Glutamatergic neuron (in vitro differentiated cells): Measurements from ENCODE around the gene TCERG1L. TPM values are rescaled to one million over a fixed set of nuclear protein-coding genes. Genes with fewer than 3 reads are reported as not detected.

ENCODE experiments used
- DNase-seq: peaks from one replicate; pipeline ENCODE4 v3.0.0; 2022
- H3K27ac Mint-ChIP-seq: one replicate; pipeline ENCODE4 v1.8.0; 2020; ENCODE audit warnings: mild to moderate bottlenecking, mixed read lengths, inconsistent platforms; ENCODE audit not compliant: unreplicated experiment
- H3K27me3 Mint-ChIP-seq: one replicate; pipeline ENCODE4 v1.8.0; 2020; ENCODE audit warnings: mild to moderate bottlenecking, moderate library complexity, mixed read lengths, inconsistent platforms; ENCODE audit not compliant: unreplicated experiment
- H3K36me3 Mint-ChIP-seq: one replicate; pipeline ENCODE4 v1.8.0; 2020; ENCODE audit warnings: mild to moderate bottlenecking, mixed read lengths, inconsistent platforms; ENCODE audit not compliant: unreplicated experiment
- H3K4me1 Mint-ChIP-seq: one replicate; pipeline ENCODE4 v1.8.0; 2020; ENCODE audit warnings: mild to moderate bottlenecking, low read depth, mixed read lengths, inconsistent platforms; ENCODE audit not compliant: unreplicated experiment
- H3K4me3 Mint-ChIP-seq: one replicate; pipeline ENCODE4 v1.8.0; 2020; ENCODE audit warnings: mild to moderate bottlenecking, mixed read lengths, inconsistent platforms; ENCODE audit not compliant: unreplicated experiment
- H3K9me3 Mint-ChIP-seq: one replicate; pipeline ENCODE4 v1.8.0; 2020; ENCODE audit warnings: mild to moderate bottlenecking, moderate library complexity, mixed read lengths, inconsistent platforms; ENCODE audit not compliant: unreplicated experiment
- CTCF ChIP-seq: fragments of 200-600 bp; sonication (generic); IDR thresholded peaks from one replicate; pipeline ENCODE4 v1.5.0; 2021; ENCODE audit not compliant: partially characterized antibody, unreplicated experiment
- total RNA-seq: library from RNA; stranded (reverse); fragmentation: NEBNext Ultra II Directional; extraction: Animal tissue kit (Norgen Biotek cat#: 25700); gene quantifications from one replicate; pipeline ENCODE4 v1.2.1, GENCODE V29; 2021; ENCODE audit not compliant: unreplicated experiment

The TCERG1L gene
- total RNA-seq, 1 donor from 2014 or later, result 2.2 TPM

DNA sequence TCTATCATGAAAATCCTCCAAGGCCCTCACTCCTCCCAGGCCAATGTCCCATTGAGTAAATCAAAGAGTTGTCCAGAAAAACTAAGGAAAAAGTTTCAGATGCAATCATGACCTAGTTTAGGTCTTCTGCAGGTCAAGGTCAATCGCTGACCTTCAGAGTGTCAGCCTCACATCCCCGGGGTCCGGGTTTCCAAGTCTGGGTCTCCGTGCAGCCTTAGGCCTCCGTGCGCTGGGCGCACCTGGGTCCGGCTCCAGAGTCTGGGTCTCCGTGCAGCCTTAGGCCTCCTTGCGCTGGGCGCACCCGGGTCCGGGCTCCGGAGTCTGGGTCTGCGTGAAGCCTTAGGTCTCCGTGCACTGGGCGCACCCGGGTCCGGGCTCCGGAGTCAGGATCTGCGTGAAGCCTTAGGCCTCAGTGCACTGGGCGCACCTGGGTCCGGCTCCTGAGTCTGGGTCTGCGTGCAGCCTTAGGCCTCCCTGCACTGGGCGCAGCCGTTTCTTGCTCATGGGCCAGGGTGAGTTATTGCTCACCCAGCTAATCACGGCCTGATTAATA is 236.2 kb downstream of the TCERG1L start:
- Mint-ChIP-seq H3K9me3 (peaks cover 6% of the 10 kb centered on the region), H3K27ac (no peak overlapping the region), H3K36me3 (no peaks in the 10 kb centered on the region), H3K4me1 (peaks cover 3% of the 10 kb centered on the region), H3K27me3 (peaks cover 8% of the 10 kb centered on the region), H3K4me3 (no peak overlapping the region)
- TF ChIP-seq CTCF, result no peak
- no peak for DNase-seq

- Mint-ChIP-seq H3K36me3 (no peaks in the 10 kb centered on the region), H3K4me3 (no peak overlapping the region), H3K4me1 (no peaks in the 10 kb centered on the region), H3K9me3 (peaks cover 4% of the 10 kb centered on the region), H3K27me3 (peaks cover 3% of the 10 kb centered on the region), H3K27ac (no peak overlapping the region)
- no peak for TF ChIP-seq CTCF
- DNase-seq, result no peak
Observed at GRCh38 chr10:131074682-131075081, 236.8 kb downstream of the TCERG1L start.

DNA sequence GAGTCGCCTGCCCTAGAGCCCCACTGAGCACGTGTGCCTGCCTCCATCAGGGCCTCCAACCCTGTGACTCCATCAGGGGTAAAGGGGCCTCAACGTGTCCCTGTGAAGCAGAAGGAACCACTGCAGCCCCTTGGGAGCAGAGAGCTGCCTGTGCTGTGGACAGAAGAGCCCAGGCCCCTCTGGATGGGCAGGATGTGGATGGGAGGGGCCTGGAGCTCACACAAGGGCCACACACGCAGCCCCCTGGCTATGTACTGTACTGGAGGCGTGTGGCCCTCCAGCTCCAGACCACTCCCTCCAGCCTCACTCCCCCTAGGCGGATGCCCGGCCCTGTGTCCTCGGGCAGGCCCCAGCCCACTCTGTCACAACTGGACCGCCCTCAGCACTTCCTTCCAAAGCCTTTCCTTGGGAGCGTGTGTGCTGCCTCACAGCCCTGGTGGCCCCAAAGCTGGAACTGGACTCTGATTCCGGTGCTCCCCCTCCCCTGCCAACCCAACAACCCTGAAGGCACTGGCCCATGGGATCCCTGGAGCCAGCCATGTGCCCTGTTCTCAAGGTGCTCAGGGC is 238.0 kb downstream of the TCERG1L start:
- H3K36me3 Mint-ChIP-seq, result no peaks in the 10 kb centered on the region
- TF ChIP-seq CTCF, result no peak
- no peaks in the 10 kb centered on the region for H3K4me1 Mint-ChIP-seq
- H3K27me3 Mint-ChIP-seq, result peaks cover 3% of the 10 kb centered on the region
- peaks cover 4% of the 10 kb centered on the region for H3K9me3 Mint-ChIP-seq
- no peak overlapping the region for H3K27ac Mint-ChIP-seq
- H3K4me3 Mint-ChIP-seq, result no peak overlapping the region
- DNase-seq, result no peak

DNA sequence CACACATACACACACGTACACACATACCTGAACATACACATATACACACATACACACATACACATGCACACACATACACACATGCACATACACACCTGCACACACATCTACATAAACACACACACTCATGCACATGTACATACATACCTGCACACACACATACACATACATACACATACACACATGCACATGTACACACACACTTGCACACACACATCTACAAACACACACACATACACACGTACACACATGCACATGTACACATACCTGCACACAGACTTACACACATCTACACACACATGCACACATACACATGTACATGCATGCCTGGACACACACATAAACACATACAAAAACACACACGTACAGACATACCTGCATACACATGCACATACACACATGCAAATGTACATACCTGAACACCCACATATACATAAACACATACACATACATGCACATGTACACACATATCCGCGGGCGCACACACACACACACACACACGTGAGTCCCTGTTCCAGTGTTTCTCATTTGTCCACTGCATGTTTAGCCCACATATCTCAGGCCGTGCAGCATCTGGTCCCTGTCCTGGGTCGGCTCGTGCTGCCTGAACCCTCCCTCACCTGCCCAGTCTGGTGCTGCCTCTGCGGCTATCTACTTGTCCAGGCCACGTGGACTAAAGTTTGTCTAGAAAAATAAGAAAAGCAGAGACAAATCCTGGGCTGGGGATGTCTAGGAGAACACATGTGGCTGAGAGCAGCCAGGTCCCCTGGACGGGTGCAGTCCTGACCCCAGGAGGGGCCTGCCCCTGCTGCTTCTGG is 238.7 kb downstream of the TCERG1L start:
- TF ChIP-seq CTCF, result no peak
- Mint-ChIP-seq H3K4me3 (no peak overlapping the region), H3K9me3 (peaks cover 4% of the 10 kb centered on the region), H3K36me3 (no peaks in the 10 kb centered on the region), H3K27me3 (peaks cover 4% of the 10 kb centered on the region), H3K4me1 (no peaks in the 10 kb centered on the region), H3K27ac (no peak overlapping the region)
- DNase-seq, result no peak

DNA sequence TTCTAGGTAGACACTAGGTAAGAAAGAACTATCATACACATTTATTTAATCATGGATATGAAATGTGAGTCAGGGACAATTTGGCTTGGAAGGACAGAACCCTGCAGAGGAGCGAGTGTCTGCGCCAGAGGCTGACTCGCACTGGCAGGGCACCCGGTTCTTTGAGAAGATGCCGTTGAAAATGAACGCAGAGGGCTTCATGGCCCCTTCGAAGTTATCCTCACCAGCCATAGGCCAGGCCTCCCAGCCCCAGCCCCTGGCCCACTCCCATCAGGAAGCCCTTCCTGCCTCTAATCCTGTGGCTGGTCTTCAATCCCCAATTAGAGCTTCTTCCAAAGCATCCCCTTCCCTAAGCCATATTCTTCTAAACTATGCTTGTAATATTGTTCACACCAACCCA is 239.8 kb downstream of the TCERG1L start:
- no peak for DNase-seq
- no peak overlapping the region for H3K4me3 Mint-ChIP-seq
- H3K27ac Mint-ChIP-seq, result no peak overlapping the region
- peaks cover 5% of the 10 kb centered on the region for H3K27me3 Mint-ChIP-seq
- H3K36me3 Mint-ChIP-seq, result no peaks in the 10 kb centered on the region
- peaks cover 4% of the 10 kb centered on the region for H3K9me3 Mint-ChIP-seq
- no peak for TF ChIP-seq CTCF
- H3K4me1 Mint-ChIP-seq, result no peaks in the 10 kb centered on the region
